PC-9 (cell line): ENCODE results near the gene DLGAP3.
"Not testable (repeated sequence)": the region's sequence is repeated elsewhere in the genome, so short reads cannot be mapped to it uniquely, and the experiment has no call there.

Experiments
- EZH2 ChIP-seq: fragments of 200-600 bp; sonication (generic); IDR thresholded peaks from 2 replicates; pipeline ENCODE4 v1.8.0; 2017; ENCODE audit warnings: antibody characterized with exemption, low read depth
- TF ChIP-seq, protein P1 (sequence below): fragments of 200-600 bp; sonication (generic); conservative IDR thresholded peaks from 2 replicates; pipeline ENCODE4 v1.6.1; 2017; ENCODE audit warnings: mixed run types, antibody characterized with exemption, mild to moderate bottlenecking, moderate library complexity

DNA sequence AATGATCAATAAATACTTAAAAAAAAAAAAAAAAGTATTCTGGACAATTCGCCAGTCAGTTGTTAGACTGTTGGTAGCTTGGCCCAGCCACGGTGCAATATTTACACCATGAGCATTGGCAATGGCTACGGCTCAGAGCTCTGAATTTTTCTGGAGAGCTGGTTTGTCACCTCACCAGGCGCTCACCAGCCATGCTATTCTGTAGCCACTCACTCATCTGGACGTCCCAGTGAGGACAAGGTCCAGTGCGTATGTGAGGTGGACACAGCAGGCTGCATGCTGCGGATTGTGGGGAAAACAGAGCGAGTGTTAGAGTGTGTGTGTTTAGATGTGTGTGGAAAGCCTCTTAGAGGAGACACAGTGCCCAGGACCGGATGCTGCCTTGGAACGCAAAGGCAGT lies 19.3 kb upstream of the DLGAP3 start:
- TF ChIP-seq EZH2 = not testable (repeated sequence)
- TF ChIP-seq, protein P1, sequence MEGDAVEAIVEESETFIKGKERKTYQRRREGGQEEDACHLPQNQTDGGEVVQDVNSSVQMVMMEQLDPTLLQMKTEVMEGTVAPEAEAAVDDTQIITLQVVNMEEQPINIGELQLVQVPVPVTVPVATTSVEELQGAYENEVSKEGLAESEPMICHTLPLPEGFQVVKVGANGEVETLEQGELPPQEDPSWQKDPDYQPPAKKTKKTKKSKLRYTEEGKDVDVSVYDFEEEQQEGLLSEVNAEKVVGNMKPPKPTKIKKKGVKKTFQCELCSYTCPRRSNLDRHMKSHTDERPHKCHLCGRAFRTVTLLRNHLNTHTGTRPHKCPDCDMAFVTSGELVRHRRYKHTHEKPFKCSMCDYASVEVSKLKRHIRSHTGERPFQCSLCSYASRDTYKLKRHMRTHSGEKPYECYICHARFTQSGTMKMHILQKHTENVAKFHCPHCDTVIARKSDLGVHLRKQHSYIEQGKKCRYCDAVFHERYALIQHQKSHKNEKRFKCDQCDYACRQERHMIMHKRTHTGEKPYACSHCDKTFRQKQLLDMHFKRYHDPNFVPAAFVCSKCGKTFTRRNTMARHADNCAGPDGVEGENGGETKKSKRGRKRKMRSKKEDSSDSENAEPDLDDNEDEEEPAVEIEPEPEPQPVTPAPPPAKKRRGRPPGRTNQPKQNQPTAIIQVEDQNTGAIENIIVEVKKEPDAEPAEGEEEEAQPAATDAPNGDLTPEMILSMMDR = not testable (repeated sequence)
